ENCODE measurements around the gene CFAP54. TPM values are rescaled to one million over a fixed set of nuclear protein-coding genes. Genes with fewer than 3 reads are reported as not detected.

Gene CFAP54
- total RNA-seq, 4 donors from 2014 or later = 1.3 to 14.2 (median 6.2) TPM

- Histone ChIP-seq H3K4me1 (no peaks in the 10 kb centered on the region), H3K9me3 (no peaks in the 10 kb centered on the region), H3K27me3 (no peaks in the 10 kb centered on the region), H3K4me3 (no peak overlapping the region), H3K36me3 (no peaks in the 10 kb centered on the region), H3K27ac (no peak overlapping the region)
- no peak for TF ChIP-seq CTCF (IDR thresholded peaks at IDR 0.05)
- no peak for TF ChIP-seq POLR2A (IDR thresholded peaks at IDR 0.05)
- intact Hi-C loops (cut with DNase I; ENCODE audit: low total_unique reads) = no loop called here
- no peak for DNase-seq
Measured at GRCh38 chr12:96549341-96549740, 60.0 kb downstream of the CFAP54 start.

- intact Hi-C loops (cut with DNase I; ENCODE audit: low total_unique reads) = no loop called here
- TF ChIP-seq CTCF (IDR thresholded peaks at IDR 0.05) = no peak
- no peak for TF ChIP-seq POLR2A (IDR thresholded peaks at IDR 0.05)
- Histone ChIP-seq H3K36me3 (no peaks in the 10 kb centered on the region), H3K27ac (no peak overlapping the region), H3K27me3 (no peaks in the 10 kb centered on the region), H3K9me3 (no peaks in the 10 kb centered on the region), H3K4me3 (no peak overlapping the region), H3K4me1 (no peaks in the 10 kb centered on the region)
- no peak for DNase-seq
Measured at GRCh38 chr12:96570579-96570978, 81.2 kb downstream of the CFAP54 start.

- no peaks in the 10 kb centered on the region for H3K9me3 ChIP-seq
- no peaks in the 10 kb centered on the region for H3K36me3 ChIP-seq
- no peaks in the 10 kb centered on the region for H3K4me1 ChIP-seq
- H3K27ac ChIP-seq = no peak overlapping the region
- intact Hi-C loops (cut with DNase I; ENCODE audit: low total_unique reads) = no loop called here
- no peaks in the 10 kb centered on the region for H3K27me3 ChIP-seq
- no peak for DNase-seq
- no peak for TF ChIP-seq CTCF (IDR thresholded peaks at IDR 0.05)
- no peak for TF ChIP-seq POLR2A (IDR thresholded peaks at IDR 0.05)
- H3K4me3 ChIP-seq = no peak overlapping the region
Measured at GRCh38 chr12:96571101-96571862, 81.9 kb downstream of the CFAP54 start.

- Histone ChIP-seq H3K4me1 (no peaks in the 10 kb centered on the region), H3K9me3 (no peaks in the 10 kb centered on the region), H3K4me3 (no peak overlapping the region), H3K27ac (no peak overlapping the region), H3K27me3 (no peaks in the 10 kb centered on the region), H3K36me3 (no peaks in the 10 kb centered on the region)
- intact Hi-C loops (cut with DNase I; ENCODE audit: low total_unique reads) = no loop called here
- no peak for DNase-seq
- no peak for TF ChIP-seq POLR2A (IDR thresholded peaks at IDR 0.05)
- peak; percentile 48 to 60 (median 55) for TF ChIP-seq CTCF (IDR thresholded peaks at IDR 0.05)
Measured at GRCh38 chr12:96578526-96579125, 89.2 kb downstream of the CFAP54 start.

GRCh38 chr12:96585977-96586376 is 96.6 kb downstream of the CFAP54 start:
- no peak for TF ChIP-seq CTCF (IDR thresholded peaks at IDR 0.05)
- no peak for TF ChIP-seq POLR2A (IDR thresholded peaks at IDR 0.05)
- intact Hi-C loops (cut with DNase I; ENCODE audit: low total_unique reads) = no loop called here
- Histone ChIP-seq H3K27ac (no peak overlapping the region), H3K9me3 (no peaks in the 10 kb centered on the region), H3K27me3 (no peaks in the 10 kb centered on the region), H3K4me1 (no peaks in the 10 kb centered on the region), H3K4me3 (no peak overlapping the region), H3K36me3 (no peaks in the 10 kb centered on the region)
- DNase-seq = no peak

Data from uterus (tissue), 4 donors.